Myocyte (in vitro differentiated cells): ENCODE measurements around the gene CAPN9. TPM values are rescaled to one million over a fixed set of nuclear protein-coding genes. Genes with fewer than 3 reads are reported as not detected.

Experiments
- DNase-seq: peaks from one replicate; pipeline ENCODE4 v3.0.0-alpha.2; 2012; ENCODE audit warnings: low read depth
- total RNA-seq: library from RNA; depleted of rRNA; stranded (reverse); fragments of >200 nt; gene quantifications from 2 replicates; pipeline ENCODE4 v1.2.3, GENCODE V29; 2014

The CAPN9 gene
- total RNA-seq, 1 donor from 2014 or later = not detected

- DNase-seq = no peak
These were observed 47.9 kb downstream of the CAPN9 start for GRCh38 chr1:230794871-230795605.

- DNase-seq = no peak
These were observed 49.4 kb downstream of the CAPN9 start for GRCh38 chr1:230796626-230797025.

- DNase-seq = no peak
These were observed 50.3 kb downstream of the CAPN9 start for GRCh38 chr1:230797376-230797920.

- DNase-seq = peak; percentile 77
These were observed 50.8 kb downstream of the CAPN9 start for GRCh38 chr1:230797942-230798365.

- DNase-seq = no peak
These were observed 51.3 kb downstream of the CAPN9 start for GRCh38 chr1:230798491-230798890.

- no peak for DNase-seq
These were observed 54.0 kb downstream of the CAPN9 start for GRCh38 chr1:230800891-230801840.

- DNase-seq = no peak
These were observed 57.2 kb downstream of the CAPN9 start for GRCh38 chr1:230804396-230804795.

GRCh38 chr1:230806552-230806951 lies 59.4 kb downstream of the CAPN9 start:
- no peak for DNase-seq

GRCh38 chr1:230807029-230807428 lies 59.8 kb downstream of the CAPN9 start:
- no peak for DNase-seq

- DNase-seq = no peak
These were observed 60.5 kb downstream of the CAPN9 start for GRCh38 chr1:230807561-230808280.

GRCh38 chr1:230808281-230808872 lies 61.2 kb downstream of the CAPN9 start:
- no peak for DNase-seq

GRCh38 chr1:230809256-230809990 lies 62.2 kb downstream of the CAPN9 start:
- DNase-seq = no peak

GRCh38 chr1:230812568-230812967 lies 65.4 kb downstream of the CAPN9 start:
- no peak for DNase-seq

- no peak for DNase-seq
These were observed 67.9 kb downstream of the CAPN9 start for GRCh38 chr1:230814949-230815692.

- no peak for DNase-seq
These were observed 68.8 kb downstream of the CAPN9 start for GRCh38 chr1:230816018-230816417.

GRCh38 chr1:230818367-230818766 lies 71.2 kb downstream of the CAPN9 start:
- DNase-seq = no peak

- DNase-seq = no peak
These were observed 71.7 kb downstream of the CAPN9 start for GRCh38 chr1:230818901-230819300.

GRCh38 chr1:230819976-230820375 lies 72.8 kb downstream of the CAPN9 start:
- peak; percentile 30 for DNase-seq

- DNase-seq = no peak
These were observed 73.4 kb downstream of the CAPN9 start for GRCh38 chr1:230820568-230820967.
